Lower leg skin (tissue), 4 donors: ENCODE results near the gene LFNG. TPM values are rescaled to one million over a fixed set of nuclear protein-coding genes. Genes with fewer than 3 reads are reported as not detected.

Experiments
- DNase-seq, 2 donors: peaks; one replicate each; pipeline ENCODE4 v3.0.0-alpha.2; 2019; ENCODE audit warnings: low spot score in 2 of 2
- H3K4me3 ChIP-seq: fragments of 200-600 bp; sonication (generic); 2 replicates; pipeline ENCODE4 v1.5.1; 2017; ENCODE audit warnings: mild to moderate bottlenecking, low read depth; ENCODE audit not compliant: poor library complexity, severe bottlenecking
- CTCF ChIP-seq, 3 donors: fragments of 450-650 bp; IDR thresholded peaks; one replicate each; pipeline ENCODE4 v1.5.1; 2016; ENCODE audit warnings: antibody characterized with exemption in 3 of 3, mild to moderate bottlenecking in 3 of 3, moderate library complexity in 2 of 3
- POLR2A ChIP-seq, 2 donors: fragments of 450-650 bp; IDR thresholded peaks; one replicate each; pipeline ENCODE4 v1.6.1; 2016 to 2017; ENCODE audit warnings: antibody characterized with exemption in 2 of 2, mild to moderate bottlenecking in 1 of 2, moderate library complexity in 1 of 2
- WGBS, 2 donors: methylation state at CpG; one replicate each; pipeline ENCODE4 v1.1.5; 2018; 5-methylcytosine and 5-hydroxymethylcytosine counted together
- intact Hi-C: fragments of 100-400 bp; cut with DNase I; formaldehyde crosslinking; loops from one replicate; pipeline ENCODE4 v1.15.0; 2023; ENCODE audit warnings: low total_unique reads
- total RNA-seq, 4 donors: library from RNA; depleted of rRNA; stranded (reverse); fragments of >200 nt; gene quantifications; one replicate each; pipeline ENCODE4 v1.1.0, GENCODE V29; 2016

LFNG gene
- total RNA-seq, 4 donors from 2014 or later, result 104 to 169 (median 139) TPM

DNA sequence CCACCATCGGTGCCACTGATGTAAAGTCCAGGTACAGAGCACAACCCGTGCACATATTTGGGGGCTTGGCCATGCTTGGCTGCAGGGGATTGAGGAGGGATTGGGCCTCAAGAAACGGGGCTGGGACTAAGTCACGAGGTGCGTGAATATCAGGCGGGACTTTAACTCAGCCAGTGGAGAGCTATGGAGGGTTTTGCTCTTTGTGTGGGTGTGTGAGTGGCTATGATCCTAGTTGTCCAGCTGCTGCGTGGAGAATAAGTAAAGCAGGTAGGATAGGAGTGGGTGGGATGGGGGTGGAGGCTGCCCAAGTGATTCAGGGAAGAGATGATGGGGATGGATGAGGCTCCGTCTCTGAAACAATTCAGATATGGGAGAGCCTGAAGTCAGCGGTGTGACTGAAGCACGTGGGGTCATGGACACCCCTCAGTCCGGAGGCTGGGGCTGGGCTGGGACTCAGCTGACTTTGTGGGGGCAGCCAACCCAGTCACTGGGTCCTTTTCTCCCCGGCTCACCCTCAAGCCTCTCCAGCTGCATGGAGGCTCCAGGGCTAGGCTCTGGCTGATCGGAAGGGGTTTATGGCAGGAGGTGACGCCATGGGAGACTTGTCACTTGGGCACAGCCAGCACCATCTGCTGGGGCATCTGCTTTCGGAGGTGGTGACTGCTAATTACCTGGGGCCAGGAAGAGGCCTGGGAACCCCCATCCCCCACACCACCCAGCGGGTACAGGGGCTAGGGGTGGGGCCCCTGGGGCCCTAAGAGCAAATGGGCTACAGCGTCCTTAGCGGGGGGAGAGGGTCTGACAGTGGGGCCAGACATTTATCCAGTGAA, 1.7 kb upstream of the LFNG start:
- WGBS, 2 donors, result 66 to 75% methylated on average over 18 of the region's 18 CpGs
- no peak for TF ChIP-seq CTCF (IDR thresholded peaks at IDR 0.05)
- no peak for TF ChIP-seq POLR2A (IDR thresholded peaks at IDR 0.05)
- no peak overlapping the region for H3K4me3 ChIP-seq

DNA sequence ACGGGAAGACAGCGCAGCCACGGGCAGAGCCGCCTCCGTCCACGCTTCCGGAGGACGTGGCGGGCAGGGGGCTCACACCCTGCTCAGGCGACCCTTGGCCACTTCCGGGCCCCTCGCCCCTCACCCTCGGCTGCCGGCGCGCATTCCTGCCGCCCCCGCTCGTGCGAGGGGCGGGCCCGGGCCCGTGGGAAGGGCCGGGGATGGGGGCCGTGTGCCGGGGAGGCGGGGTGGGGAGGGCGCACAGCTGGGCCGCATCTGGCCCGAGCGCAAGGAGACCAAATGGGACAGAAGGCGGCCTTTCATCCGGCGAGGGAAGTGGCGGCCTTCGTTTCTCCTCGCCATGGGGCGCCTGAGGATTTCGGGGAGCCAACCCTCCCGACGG, 846 bp upstream of the LFNG start:
- intact Hi-C loops, result no loop called here
- no peak for DNase-seq
- H3K4me3 ChIP-seq, result peak overlapping the region; percentile 19
- TF ChIP-seq POLR2A (IDR thresholded peaks at IDR 0.05), result no peak
- TF ChIP-seq CTCF (IDR thresholded peaks at IDR 0.05), result no peak
- 4 to 17% methylated on average over 24 to 40 of the region's 41 CpGs for WGBS, 2 donors

More for the DNA sequence above, 1.7 kb upstream of the LFNG start:
- DNase-seq, result no peak
- intact Hi-C loops, result no loop called here

- TF ChIP-seq POLR2A (IDR thresholded peaks at IDR 0.05) (no peak), CTCF (IDR thresholded peaks at IDR 0.05) (no peak)
- peak in 1 of 2 donors; percentile 89 for DNase-seq
- WGBS, 2 donors, result 2 to 4% methylated on average over 13 to 29 of the region's 37 CpGs
- peak overlapping the region; percentile 47 for H3K4me3 ChIP-seq
- intact Hi-C loops, result no loop called here
Observed at GRCh38 chr7:2520131-2520760, 672 bp downstream of the LFNG start.

DNA sequence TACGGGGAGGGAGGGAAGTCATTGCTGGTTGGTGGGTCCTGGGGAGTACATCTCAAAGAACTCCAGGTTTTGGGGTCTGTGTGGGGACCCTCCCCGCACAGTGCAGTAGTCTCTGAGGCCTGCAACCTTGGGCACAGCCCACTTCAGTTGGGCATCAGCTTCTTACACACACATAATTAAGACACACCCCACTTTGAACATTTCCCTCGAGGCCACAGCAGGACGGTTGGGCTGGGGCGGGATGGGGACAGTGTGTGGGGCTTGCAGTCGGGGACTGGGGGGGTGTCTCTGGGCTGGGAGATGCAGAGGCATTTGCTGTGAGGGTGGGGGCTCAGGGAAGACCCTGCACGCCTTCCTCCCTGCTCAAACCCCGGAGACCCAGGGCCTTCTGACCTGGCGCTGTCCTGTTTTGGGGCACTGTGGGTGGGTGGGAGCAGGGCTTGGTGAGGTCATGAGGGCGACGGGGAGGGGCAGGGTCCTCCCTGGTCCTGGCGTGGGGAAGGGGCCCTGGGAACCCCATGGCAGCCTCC, 1.3 kb downstream of the LFNG start:
- WGBS, 2 donors, result 6 to 12% methylated on average over 11 to 12 of the region's 12 CpGs
- intact Hi-C loops, result no loop called here
- no peak for TF ChIP-seq POLR2A (IDR thresholded peaks at IDR 0.05)
- no peak for TF ChIP-seq CTCF (IDR thresholded peaks at IDR 0.05)
- no peak for DNase-seq
- H3K4me3 ChIP-seq, result peak overlapping the region; percentile 47

DNA sequence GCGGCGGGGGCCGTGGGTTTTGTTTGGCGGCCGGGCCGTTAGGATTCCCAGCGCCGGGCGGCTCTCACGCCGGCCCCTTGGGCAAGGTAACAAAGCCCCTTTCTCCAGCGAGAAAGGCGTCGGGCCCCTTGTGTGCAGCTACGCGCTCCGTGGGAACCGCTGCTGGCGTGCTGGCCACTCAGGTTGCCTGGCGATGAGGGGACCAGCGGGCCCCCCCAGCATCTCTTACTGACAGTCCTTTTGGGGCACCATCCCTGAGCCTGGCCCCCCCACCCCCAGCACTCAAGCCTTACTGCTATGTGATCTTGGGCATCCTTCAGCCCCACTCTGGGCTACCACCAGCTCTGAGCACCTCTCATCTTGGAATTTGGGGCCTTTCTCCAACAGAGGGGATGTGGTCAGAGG, 1.8 kb downstream of the LFNG start:
- TF ChIP-seq CTCF (IDR thresholded peaks at IDR 0.05) (no peak), POLR2A (IDR thresholded peaks at IDR 0.05) (no peak)
- intact Hi-C loops, result no loop called here
- peak overlapping the region; percentile 24 for H3K4me3 ChIP-seq
- 21 to 33% methylated on average over 3 to 12 of the region's 21 CpGs for WGBS, 2 donors
- no peak for DNase-seq
